ENCODE measurements around the gene ZNF124.
"Not testable (repeated sequence)": the region's sequence is repeated elsewhere in the genome, so short reads cannot be mapped to it uniquely, and the experiment has no call there.

ZNF124 gene

DNA sequence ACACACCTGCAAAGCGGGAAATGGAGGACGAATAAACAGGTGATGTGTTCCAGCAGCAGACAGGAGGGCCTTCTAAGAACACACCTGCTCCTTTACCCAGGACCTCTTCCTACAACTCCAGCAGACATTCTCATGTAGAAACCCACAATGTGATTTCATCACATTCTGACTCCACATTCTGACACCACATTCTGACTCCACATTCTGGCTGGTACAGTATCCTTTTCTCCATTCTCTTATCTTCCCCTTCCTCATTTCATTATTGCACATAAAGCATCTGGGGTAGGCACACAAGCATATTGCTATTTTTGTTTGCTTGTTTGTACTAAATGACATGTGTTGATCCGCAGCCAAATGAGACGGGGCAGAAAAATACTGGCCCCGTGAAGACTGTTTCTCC is 3.6 kb upstream of the ZNF124 start:
- Histone ChIP-seq H3K79me2 (ENCODE audit: insufficient read depth, low read length) (no peaks in the 10 kb centered on the region), H3K4me2 (ENCODE audit: low read length) (no peak overlapping the region), H3K4me3 (ENCODE audit: low read depth, low read length, poor library complexity, severe bottlenecking) (no peak overlapping the region), H4K20me1 (ENCODE audit: insufficient read depth, low read length) (no peaks in the 10 kb centered on the region), H3K27ac (ENCODE audit: low read depth, low read length, poor library complexity, severe bottlenecking) (no peak overlapping the region), H3K9ac (ENCODE audit: low read length) (no peak overlapping the region), H3K27me3 (ENCODE audit: insufficient read depth, low read length) (no peaks in the 10 kb centered on the region), H3K4me1 (ENCODE audit: insufficient read depth, low read length, severe bottlenecking) (peaks cover 10% of the 10 kb centered on the region), H3K36me3 (ENCODE audit: insufficient read depth, low read length) (no peaks in the 10 kb centered on the region), H3K9me3 (ENCODE audit: low read length) (0 out of 2 replicates have a peak, but pooled peaks cover 8% of the 10 kb centered on the region), H3K9me2 (ENCODE audit: low read depth, low read length) (no peaks in the 10 kb centered on the region), H3F3A (ENCODE audit: insufficient read depth, low read length) (no peaks in the 10 kb centered on the region), H2AFZ (ENCODE audit: low read length) (no peak overlapping the region)
- TF ChIP-seq, protein P1, sequence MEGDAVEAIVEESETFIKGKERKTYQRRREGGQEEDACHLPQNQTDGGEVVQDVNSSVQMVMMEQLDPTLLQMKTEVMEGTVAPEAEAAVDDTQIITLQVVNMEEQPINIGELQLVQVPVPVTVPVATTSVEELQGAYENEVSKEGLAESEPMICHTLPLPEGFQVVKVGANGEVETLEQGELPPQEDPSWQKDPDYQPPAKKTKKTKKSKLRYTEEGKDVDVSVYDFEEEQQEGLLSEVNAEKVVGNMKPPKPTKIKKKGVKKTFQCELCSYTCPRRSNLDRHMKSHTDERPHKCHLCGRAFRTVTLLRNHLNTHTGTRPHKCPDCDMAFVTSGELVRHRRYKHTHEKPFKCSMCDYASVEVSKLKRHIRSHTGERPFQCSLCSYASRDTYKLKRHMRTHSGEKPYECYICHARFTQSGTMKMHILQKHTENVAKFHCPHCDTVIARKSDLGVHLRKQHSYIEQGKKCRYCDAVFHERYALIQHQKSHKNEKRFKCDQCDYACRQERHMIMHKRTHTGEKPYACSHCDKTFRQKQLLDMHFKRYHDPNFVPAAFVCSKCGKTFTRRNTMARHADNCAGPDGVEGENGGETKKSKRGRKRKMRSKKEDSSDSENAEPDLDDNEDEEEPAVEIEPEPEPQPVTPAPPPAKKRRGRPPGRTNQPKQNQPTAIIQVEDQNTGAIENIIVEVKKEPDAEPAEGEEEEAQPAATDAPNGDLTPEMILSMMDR (IDR thresholded peaks at IDR 0.05; ENCODE audit: low read length), result no peak
- TF ChIP-seq EZH2 (IDR thresholded peaks at IDR 0.05; ENCODE audit: borderline replicate concordance, low read length), result no peak

DNA sequence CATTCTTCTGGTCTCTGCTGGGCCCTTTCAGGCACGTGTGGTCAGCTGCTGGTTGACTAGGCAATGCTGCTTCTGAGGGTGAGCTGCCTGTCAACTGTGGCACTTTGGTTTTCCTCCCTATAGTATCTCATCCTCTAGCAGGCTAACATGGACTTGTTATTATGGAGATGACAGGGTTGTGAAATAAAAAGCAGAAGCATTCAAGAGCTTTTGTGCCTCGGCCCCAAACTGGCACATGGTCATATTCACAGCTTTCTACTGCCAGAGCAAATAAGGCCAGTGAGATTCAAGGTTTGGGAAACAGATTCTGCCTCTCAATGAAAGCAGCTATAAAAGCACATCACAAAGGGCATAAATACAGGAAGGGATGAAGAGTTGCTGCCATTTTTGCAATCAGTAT is 1.6 kb upstream of the ZNF124 start:
- no peak overlapping the region for H3K4me3 ChIP-seq (ENCODE audit: low read depth, low read length, poor library complexity, severe bottlenecking)
- H3K27ac ChIP-seq (ENCODE audit: low read depth, low read length, poor library complexity, severe bottlenecking), result no peak overlapping the region
- H3K4me2 ChIP-seq (ENCODE audit: low read length), result no peak overlapping the region
- no peak overlapping the region for H2AFZ ChIP-seq (ENCODE audit: low read length)
- H3K4me1 ChIP-seq (ENCODE audit: insufficient read depth, low read length, severe bottlenecking), result peaks cover 10% of the 10 kb centered on the region
- 0 out of 2 replicates have a peak, but pooled peaks cover 4% of the 10 kb centered on the region for H3K9me3 ChIP-seq (ENCODE audit: low read length)
- no peak overlapping the region for H3K9ac ChIP-seq (ENCODE audit: low read length)
- no peaks in the 10 kb centered on the region for H3F3A ChIP-seq (ENCODE audit: insufficient read depth, low read length)
- H4K20me1 ChIP-seq (ENCODE audit: insufficient read depth, low read length), result no peaks in the 10 kb centered on the region
- no peaks in the 10 kb centered on the region for H3K9me2 ChIP-seq (ENCODE audit: low read depth, low read length)
- peaks cover 9% of the 10 kb centered on the region; the same call in 1 of the 2 replicates for H3K79me2 ChIP-seq (ENCODE audit: insufficient read depth, low read length)
- H3K27me3 ChIP-seq (ENCODE audit: insufficient read depth, low read length), result no peaks in the 10 kb centered on the region
- no peak for TF ChIP-seq EZH2 (IDR thresholded peaks at IDR 0.05; ENCODE audit: borderline replicate concordance, low read length)
- TF ChIP-seq, protein P1 (IDR thresholded peaks at IDR 0.05; ENCODE audit: low read length), result no peak
- H3K36me3 ChIP-seq (ENCODE audit: insufficient read depth, low read length), result peaks cover 9% of the 10 kb centered on the region

DNA sequence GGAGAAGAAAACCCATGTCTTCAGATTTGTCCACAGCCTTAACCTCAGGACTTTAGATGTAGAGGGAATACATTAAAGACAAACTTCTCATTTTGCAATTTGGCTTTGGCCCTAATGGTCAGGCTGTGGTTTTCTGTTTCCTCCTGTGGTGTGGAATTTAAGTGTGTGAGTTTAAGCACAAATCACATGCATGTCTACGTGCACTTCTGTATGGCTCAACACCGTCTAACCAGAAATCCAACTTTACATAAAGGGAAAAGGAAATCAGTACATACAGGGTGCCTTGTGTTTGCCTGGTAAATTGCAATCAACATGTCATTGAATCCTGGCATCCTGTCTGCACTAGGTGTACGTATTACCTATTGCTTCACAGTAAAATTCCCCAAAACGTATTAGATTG is 1.2 kb upstream of the ZNF124 start:
- Histone ChIP-seq H4K20me1 (ENCODE audit: insufficient read depth, low read length) (no peaks in the 10 kb centered on the region), H3K36me3 (ENCODE audit: insufficient read depth, low read length) (peaks cover 13% of the 10 kb centered on the region), H3K4me1 (ENCODE audit: insufficient read depth, low read length, severe bottlenecking) (peaks cover 10% of the 10 kb centered on the region), H3F3A (ENCODE audit: insufficient read depth, low read length) (no peaks in the 10 kb centered on the region), H3K27ac (ENCODE audit: low read depth, low read length, poor library complexity, severe bottlenecking) (no peak overlapping the region), H3K27me3 (ENCODE audit: insufficient read depth, low read length) (no peaks in the 10 kb centered on the region), H3K9me2 (ENCODE audit: low read depth, low read length) (no peaks in the 10 kb centered on the region), H3K9ac (ENCODE audit: low read length) (no peak overlapping the region), H2AFZ (ENCODE audit: low read length) (no peak overlapping the region), H3K4me2 (ENCODE audit: low read length) (no peak overlapping the region), H3K4me3 (ENCODE audit: low read depth, low read length, poor library complexity, severe bottlenecking) (no peak overlapping the region), H3K9me3 (ENCODE audit: low read length) (no peaks in the 10 kb centered on the region), H3K79me2 (ENCODE audit: insufficient read depth, low read length) (peaks cover 13% of the 10 kb centered on the region; the same call in 1 of the 2 replicates)
- no peak for TF ChIP-seq EZH2 (IDR thresholded peaks at IDR 0.05; ENCODE audit: borderline replicate concordance, low read length)
- TF ChIP-seq, protein P1 (IDR thresholded peaks at IDR 0.05; ENCODE audit: low read length), result no peak

DNA sequence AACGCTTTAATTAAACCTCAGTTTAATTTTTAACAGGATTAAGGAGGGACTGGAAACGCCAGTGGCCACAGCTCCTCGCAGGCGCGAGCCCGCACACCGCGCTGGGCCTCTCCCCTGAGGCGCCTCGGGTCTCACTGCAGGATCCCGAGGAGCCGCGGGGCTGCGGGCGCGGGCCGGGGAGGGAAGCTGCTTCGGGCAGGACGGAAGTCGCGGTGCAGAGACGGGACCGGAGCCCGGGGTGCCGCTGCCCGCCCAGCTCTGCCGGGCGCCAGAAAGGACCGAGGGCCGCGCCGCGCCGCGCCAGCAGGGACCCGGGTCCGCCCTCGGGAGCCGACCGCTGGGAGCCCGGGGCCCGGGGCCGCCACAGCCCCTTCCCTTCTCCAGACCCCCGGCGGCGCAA is 377 bp downstream of the ZNF124 start:
- Histone ChIP-seq H3K36me3 (ENCODE audit: insufficient read depth, low read length) (peaks cover 29% of the 10 kb centered on the region), H3K9me3 (ENCODE audit: low read length) (peaks cover 13% of the 10 kb centered on the region; the same call in 1 of the 2 replicates), H3K79me2 (ENCODE audit: insufficient read depth, low read length) (peaks cover 28% of the 10 kb centered on the region)
- H3K4me3 ChIP-seq (ENCODE audit: low read depth, low read length, poor library complexity, severe bottlenecking); H3K9me2 ChIP-seq (ENCODE audit: low read depth, low read length); H3K4me2 ChIP-seq (ENCODE audit: low read length); H3K27me3 ChIP-seq (ENCODE audit: insufficient read depth, low read length); H3F3A ChIP-seq (ENCODE audit: insufficient read depth, low read length); H3K9ac ChIP-seq (ENCODE audit: low read length); H3K27ac ChIP-seq (ENCODE audit: low read depth, low read length, poor library complexity, severe bottlenecking); H4K20me1 ChIP-seq (ENCODE audit: insufficient read depth, low read length); H3K4me1 ChIP-seq (ENCODE audit: insufficient read depth, low read length, severe bottlenecking); H2AFZ ChIP-seq (ENCODE audit: low read length): not testable (repeated sequence)

Measured in OCI-LY1 (cell line).